NCI-H1417 (cell line): ENCODE measurements around the gene SNX14.
"Not testable (repeated sequence)": the region's sequence is repeated elsewhere in the genome, so short reads cannot be mapped to it uniquely, and the experiment has no call there.

Experiments used
- DNase-seq, 3 experiments: peaks; one replicate each; lab custom pipeline; 2025; lab: John Stamatoyannopoulos, UW

The SNX14 gene

GRCh38 chr6:85582832-85583231 lies 10.8 kb downstream of the SNX14 start:
- not testable (repeated sequence) for DNase-seq

- no peak for DNase-seq
Measured at GRCh38 chr6:85581572-85581971, 12.1 kb downstream of the SNX14 start.

DNA sequence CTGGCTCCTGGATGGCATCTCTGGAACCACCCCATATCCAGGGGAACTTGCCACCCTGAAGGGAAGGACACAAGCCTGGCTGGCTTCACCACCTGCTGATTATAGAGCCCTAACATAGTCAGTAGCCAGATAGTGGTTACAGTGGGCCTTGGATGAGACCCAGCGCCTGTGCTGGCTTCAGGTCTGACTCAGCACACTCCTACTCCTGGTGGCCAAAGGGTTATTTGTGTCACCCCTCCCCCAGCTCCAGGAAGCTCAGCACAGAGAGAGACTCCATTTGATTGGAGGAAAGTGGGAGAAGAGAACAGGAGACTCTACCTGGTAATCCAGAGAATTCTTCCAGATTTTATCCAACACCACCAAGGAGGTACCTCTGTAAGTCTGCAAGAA lies 12.8 kb downstream of the SNX14 start:
- no peak for DNase-seq

DNA sequence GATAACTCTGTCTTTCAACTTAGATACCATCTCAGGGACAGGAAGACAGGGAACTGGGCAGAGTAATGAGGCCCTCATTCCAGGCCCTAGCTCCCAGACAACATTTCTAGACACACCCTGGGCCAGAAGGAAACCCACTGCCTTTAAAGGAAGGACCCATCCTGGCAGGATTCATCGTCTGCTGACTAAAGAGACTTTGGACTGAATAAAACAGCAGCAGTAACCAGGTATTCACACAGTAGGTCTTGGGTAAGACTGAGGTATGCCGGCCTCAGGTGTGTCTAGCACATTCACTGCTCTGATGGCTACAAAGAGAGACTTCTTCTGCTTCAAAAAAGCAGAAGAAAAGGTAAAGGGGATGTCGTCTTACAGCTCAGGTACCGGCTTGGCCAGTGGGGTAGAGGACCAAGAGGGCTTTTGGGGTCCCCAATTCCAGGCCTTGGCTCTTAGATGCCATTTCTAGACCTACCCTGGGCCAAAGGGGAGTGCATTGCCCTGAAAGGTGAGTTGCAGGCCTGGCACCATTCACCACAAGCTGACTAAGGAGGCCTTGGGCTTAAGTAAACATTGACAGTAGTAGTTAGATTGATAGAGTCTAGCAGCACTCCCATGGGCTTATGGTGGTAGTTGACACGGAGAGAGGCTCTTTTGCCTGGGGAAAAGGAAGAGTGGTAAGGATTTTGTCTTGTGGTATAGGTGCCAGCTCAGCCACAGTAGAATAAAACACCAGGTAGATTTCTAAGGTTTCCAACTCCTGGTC lies 13.4 kb downstream of the SNX14 start:
- DNase-seq, result no peak

GRCh38 chr6:85579581-85579980 lies 14.1 kb downstream of the SNX14 start:
- DNase-seq, result no peak

DNA sequence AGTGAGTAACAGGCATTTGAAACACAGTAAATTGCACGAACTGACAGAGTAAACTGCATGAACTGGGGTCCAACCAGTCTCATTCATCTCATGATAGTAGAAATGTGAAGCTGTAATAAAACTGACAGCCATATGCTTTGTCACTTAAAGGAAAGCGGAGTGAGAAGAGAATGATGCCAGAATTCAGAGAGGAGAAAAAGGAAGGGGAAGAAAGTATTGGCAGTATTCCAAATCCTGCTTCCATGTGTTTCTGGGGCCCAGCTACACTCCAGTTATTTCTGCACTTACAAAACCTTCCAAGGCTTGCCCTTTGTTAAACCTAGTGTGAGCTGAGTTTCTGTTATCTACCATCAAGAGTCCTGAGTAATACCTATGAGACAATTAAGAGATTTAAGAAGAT lies 17.2 kb downstream of the SNX14 start:
- DNase-seq, result no peak

DNA sequence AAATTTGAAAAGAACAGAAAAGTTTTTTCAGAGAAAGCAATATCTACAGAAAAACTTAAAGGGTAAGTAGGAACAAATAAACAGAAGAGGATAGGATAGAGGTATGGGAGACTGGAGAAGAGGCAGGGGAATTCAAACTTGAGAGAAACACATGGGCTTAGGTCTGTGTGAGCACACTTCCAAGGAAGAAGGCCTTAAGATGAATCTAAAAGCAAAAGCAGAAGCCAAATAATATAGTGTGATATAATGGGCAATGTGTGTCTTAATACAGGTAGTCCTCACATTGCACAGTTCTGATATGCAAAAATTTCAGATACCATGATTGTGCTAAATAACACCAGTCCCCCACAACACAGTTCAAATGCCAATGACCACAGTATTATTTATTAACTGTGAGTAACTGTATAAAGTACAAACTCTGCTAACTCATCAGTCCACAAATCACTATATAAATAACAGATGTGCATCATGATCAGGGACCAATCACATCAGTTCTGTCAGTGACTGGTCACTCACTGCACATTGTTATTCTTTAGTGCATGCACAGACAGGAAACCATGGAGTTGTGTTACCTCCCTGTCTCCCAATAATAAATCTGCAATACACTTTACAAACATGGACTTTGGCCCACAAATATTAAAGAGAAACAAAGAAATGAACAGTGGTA lies 18.6 kb downstream of the SNX14 start:
- no peak for DNase-seq

- no peak for DNase-seq
Measured at GRCh38 chr6:85569323-85569722, 24.3 kb downstream of the SNX14 start.

GRCh38 chr6:85568411-85568810 lies 25.2 kb downstream of the SNX14 start:
- no peak for DNase-seq

- no peak for DNase-seq
Measured at GRCh38 chr6:85565736-85566135, 27.9 kb downstream of the SNX14 start.

DNA sequence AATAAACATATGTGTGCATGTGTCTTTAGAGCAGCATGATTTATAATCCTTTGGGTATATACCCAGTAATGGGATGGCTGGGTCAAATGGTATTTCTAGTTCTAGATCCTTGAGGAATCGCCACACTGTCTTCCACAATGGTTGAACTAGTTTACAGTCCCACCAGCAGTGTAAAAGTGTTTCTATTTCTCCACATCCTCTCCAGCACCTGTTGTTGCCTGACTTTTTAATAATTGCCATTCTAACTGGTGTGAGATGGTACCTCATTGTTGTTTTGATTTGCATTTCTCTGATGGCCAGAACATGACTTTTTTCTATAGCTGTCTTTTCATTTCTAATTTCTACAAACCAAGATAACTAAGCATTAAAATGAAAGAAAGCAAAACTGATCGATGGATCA lies 29.4 kb downstream of the SNX14 start:
- not testable (repeated sequence) for DNase-seq

DNA sequence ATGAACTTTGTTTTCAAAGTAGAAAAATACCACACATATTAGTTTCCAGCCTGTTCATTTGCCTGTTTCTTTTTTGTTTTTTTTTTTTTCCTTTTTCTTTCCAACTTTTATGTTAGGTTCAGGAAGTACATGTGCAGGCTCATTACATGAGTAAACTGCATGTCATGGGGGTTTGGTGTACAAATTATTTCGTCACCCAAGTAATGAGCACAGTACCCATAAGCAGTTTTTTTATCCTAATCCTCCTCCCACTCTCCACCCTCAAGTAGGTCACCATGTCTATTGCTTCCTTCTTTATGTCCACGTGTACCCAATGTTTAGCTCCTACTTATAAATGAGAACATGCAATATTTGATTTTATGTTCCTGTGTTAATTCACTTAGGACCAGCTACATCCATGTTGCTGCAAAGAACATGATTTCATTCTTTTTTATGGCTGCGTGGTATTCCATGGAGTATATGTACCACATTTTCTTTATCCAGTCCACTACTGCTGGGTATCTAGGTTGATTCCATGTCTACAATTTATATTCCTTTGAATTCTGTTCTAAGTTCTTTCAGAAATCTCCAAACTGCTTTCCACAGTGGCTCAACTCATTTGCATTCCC lies 31.8 kb downstream of the SNX14 start:
- no peak for DNase-seq

DNA sequence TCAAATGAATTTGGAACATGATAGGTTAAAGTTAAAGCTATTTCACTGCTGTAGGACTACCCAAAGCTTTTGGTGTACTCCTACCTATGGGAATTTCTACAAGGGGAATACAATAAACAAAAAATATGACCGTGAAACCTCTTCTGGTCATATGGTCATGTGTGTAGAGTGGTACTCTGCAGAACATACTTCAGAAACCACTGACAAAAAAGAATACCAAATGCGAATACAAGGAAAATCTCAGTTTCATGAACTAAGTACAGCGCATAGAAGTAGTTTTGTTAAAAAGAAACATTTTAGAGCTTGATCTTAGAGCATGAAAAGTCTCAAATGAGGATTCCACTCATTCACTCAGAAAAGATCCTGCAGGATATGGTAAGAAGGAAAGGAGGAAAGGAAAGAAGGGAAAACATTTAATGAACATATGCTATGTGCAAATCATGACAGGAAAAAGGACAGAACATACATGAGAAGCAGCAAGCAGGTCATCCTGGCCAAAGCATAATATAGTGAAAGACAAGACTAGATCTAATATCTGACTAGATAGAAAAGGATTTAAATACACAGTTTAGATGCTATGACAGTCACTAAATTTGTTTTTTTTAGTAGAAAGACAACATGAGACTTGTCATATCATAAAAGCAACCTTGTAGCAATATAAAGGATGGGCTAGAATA lies 36.5 kb downstream of the SNX14 start:
- no peak for DNase-seq

DNA sequence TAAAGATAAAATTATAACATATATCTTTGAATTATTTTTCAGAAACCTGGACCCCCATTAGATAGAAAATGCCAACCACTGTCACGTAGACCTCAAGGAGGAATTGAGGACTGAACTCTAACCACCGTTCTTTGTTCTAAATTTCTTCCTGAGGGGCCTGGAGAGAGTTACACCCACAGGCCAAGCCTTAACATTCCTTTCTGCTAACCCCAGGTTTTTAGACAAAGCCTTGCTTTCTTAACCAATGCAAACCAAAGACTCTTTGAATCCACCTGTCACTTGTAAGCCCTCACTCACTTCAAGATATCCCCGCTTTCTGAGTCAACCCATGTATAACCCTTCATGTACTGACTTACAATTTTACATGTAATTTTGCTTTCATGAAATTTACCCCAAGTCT lies 41.0 kb downstream of the SNX14 start:
- DNase-seq, result no peak

GRCh38 chr6:85551264-85551663 lies 42.4 kb downstream of the SNX14 start:
- DNase-seq, result peak in 1 of 3 experiments; percentile 8

- DNase-seq, result no peak
Measured at GRCh38 chr6:85547719-85548118, 45.9 kb downstream of the SNX14 start.

- DNase-seq, result no peak
Measured at GRCh38 chr6:85544776-85545175, 48.9 kb downstream of the SNX14 start.

GRCh38 chr6:85537055-85537494 lies 56.6 kb downstream of the SNX14 start:
- DNase-seq, result peak in 1 of 3 experiments; percentile 12

GRCh38 chr6:85524281-85524680 lies 69.4 kb downstream of the SNX14 start:
- DNase-seq, result not testable (repeated sequence)

- DNase-seq, result no peak
Measured at GRCh38 chr6:85516168-85516567, 77.5 kb downstream of the SNX14 start.

- DNase-seq, result no peak
Measured at GRCh38 chr6:85506441-85507093, 87.1 kb downstream of the SNX14 start.
